HG03108 (cell line): ENCODE results near the gene ZDHHC17.

Experiments used
- ATAC-seq: cut with Tn5 transposase; IDR thresholded peaks from one replicate; pipeline ENCODE4 v1.9.1; 2021; ENCODE audit warnings: moderate library complexity; ENCODE audit not compliant: unreplicated experiment

Gene ZDHHC17

DNA sequence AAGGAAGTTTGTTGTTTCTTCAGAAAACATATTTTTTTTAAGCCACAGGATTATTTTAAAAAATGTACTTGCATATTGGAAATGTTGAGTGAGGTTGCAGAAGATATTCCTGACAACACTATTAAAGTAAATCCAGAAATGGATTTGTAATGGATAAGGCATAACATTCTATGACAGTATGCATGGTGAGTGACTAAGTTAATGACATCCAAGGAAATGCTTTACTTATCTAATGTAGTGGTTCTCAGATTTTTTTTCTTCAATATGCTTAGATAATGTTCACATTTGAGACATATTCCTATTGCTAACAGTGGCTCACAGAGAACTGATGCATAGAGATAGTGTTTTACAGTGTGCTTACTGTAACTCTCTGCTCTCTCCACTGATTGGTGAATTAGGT is 49.4 kb downstream of the ZDHHC17 start:
- no peak for ATAC-seq

DNA sequence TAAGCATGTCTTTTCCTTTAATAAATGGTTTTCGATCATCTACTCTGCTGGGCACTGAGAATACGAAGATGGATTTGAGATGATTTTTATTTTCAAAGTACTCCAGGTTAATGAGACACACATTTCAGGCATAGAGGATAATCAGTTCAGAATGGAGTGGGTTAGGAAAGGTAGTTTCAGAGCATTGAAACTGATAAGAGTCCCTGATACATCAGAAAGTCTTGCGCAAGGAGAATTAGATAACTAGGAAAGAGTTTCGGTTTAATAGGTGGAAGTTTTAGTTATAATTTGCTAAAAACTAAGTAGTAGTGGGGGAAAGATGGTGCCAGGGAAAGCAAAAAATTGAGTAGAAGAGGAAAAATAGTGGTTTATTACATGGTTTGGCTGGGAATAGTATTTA is 50.1 kb downstream of the ZDHHC17 start:
- no peak for ATAC-seq

DNA sequence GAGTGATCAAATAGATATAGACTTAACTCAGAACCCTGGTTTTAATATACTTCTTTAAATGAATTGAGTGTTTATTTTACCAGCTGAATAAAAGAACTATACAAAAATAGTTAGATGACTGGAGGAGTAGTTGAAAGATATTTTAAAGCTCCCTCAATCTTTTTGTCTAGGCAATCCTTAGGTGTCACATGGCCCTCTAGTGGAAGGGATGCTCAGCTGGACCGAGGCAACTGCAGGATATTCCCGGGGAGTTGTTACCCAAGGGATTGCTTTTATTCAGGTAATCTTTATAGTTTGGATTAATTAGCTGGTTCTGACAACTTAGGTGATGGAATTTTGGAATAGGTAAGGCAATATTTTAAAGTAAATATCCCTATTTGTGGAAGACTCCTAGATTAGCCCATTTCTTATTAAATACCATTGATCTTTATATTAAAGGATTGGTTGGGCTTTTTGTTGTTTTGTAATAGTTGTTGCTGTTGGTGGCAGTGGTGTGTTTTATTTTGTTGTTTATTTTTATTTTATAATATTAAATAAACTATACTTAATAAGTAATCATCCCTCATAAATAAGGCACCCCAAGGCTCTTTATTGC is 57.1 kb downstream of the ZDHHC17 start:
- no peak for ATAC-seq

DNA sequence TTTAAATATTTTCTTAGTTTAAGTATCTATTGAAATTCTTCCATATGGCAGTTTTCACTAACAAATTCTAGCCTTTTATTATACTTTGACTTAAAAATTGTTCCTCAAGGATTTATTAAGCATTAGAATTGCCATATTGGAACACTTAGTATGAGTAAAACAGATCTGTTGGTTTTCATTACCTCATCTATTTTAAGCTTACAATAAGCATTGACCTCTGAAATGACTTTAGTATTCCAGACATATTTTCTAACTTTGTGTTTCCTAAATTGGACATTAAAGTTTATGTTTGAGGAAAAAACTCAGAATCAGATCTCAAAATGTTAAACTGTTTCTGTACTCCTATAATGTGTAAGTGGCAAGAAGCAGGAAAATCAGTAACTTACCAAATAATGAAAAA is 66.5 kb downstream of the ZDHHC17 start:
- no peak for ATAC-seq

DNA sequence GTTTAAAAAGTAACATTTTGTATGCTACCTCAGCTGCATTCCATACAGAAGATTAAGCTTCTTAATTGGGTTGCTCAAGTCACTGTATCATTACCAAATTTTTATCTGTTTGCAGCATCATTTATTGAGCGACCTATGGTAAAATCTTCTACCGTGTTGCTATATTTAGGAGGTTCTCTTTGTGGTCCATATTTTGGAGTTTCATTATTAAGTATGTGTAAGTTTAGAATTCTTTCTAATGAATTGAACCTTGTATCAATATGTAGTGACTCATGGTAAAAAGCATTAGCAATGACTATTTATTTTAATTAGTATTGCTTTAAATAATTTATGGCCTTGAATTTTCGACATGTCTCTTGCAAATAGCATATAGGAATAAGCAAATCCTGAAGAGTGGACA is 72.7 kb downstream of the ZDHHC17 start:
- no peak for ATAC-seq

DNA sequence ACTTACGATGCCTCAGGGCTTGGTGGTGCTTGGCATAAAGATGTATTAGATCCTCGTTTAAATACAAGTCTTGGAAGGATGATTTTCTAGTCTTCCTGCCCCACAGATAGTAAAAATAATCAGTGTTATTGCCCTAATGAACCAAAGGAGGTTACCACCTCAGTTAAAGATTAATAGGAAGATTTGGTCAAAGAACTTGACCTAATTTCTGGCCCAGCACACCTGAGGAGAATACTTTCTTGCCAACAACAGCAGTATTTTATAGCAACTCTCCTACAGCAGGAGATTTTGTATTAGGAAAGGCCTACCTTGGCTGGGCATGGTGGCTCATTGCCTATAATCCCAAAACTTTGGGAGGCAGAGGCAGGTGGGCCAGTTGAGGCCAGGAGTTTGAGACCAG is 83.3 kb downstream of the ZDHHC17 start:
- ATAC-seq, result no peak

DNA sequence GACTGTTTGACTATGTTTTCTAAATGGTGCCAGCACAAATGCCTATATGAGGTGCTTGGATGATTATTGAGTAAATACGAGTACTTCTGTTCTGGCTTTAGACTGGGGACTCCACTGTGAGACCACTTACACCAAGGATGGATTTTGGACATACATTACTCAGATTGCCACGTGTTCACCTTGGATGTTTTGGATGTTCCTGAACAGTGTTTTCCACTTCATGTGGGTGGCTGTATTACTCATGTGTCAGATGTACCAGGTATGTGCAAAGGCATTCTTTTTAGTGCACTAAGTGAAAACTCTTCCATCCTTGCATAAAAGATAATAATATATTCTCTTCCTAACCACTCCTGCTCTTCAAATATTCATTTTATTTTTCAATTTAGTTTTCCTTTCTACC is 84.2 kb downstream of the ZDHHC17 start:
- no peak for ATAC-seq

DNA sequence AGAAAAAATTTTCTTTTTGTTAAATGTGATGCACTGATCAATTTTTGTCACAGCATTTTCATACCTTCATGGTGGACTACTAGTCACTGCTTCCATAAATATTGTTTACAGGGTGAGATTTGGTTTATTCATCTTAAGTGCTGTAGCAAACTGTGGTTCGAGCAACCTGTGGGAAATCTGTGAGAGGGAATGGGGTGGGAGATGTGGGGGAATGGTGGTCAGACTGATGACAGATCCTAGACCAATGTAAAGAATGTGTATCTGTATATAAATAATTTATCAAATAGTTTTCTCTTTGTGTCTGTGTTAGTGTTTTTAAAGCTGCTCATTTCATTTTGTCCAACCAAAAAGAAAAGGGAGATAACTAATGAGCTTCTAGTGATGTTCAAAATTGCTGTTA is 88.2 kb downstream of the ZDHHC17 start:
- ATAC-seq, result no peak

DNA sequence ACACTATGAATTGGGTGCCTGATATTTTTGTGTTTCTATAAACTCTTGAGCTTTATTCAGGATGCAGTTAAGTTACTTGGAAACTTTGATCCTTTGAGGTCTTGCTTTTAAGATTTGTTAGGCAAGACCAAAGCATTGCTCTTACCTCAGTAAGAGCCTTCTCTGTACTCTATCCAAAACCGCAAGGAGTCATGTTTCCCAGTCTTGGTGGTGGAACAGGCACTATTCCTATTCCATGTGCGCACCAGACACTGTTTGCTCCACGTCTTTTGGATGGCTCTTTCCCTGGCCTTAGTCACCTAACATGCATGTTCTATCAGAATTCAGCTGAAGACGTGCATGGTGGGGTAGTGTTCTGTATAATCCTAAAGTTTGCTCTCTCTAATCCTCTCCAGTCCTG is 91.4 kb downstream of the ZDHHC17 start:
- ATAC-seq, result no peak

DNA sequence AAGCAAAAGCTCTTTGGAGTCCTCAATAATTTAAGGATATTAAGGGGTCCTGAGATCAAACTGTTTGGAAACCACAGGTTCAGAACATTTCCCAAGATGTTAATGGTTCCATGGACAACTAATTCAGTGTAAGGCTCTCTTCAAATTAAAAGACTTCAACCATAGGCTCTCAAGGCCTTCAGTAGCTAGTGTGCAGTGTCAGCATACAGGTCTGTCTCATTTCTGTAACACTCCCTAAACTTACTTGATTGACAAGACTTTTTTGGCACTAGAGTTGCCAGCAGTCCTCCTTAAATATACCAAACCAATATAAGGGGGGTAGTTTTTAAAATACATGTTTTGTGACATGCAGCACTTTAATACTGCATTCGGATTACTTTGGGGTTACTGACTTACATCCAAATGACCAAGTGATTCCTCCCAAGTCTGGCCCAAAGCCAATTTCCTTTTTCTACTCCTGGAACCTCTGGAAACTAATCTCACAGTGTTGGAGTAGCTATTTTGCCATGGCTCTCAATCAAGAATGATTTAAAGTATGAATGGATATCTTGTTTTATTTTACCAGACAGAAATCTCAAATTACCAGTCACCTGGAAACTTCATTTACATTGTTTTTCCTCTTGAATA is 92.2 kb downstream of the ZDHHC17 start:
- ATAC-seq, result no peak

DNA sequence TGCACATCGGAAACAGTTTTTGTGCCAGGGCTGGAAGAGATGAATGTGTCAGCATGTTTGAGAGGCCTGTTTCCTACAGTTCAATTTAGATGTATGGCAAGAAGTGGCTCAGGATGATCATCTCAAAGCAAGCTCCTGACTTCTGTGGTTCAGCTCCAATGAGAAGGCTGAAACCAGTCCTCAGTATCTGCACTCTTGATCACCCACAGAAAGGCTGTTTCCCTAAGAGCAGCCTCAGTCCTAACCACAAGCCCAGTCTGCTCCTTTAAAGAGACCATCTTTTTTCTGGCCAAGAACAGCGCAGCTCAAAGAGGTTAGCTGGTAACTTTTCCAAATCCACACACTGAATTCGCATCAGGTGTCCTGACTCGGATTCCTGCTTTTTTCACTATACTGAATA is 95.7 kb downstream of the ZDHHC17 start:
- no peak for ATAC-seq

DNA sequence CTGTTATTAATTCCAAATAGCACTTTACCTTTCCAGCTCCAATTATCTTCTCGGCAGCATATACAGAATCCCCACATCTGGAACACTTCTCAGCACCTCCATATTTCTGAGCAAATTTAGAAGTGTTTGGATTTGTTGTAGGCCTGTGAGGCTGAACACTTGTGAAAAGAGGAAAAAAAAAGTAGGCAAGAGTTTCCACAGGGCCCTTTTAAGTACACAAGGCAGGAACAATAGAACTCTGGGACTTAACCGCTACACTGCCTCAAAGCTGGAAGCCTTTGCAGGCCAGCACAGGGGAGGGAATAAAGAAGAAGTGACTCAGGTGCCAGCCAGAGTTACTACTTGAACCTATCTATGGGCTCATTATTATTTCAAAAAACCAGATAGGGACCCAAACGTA is 96.3 kb downstream of the ZDHHC17 start:
- ATAC-seq, result no peak

DNA sequence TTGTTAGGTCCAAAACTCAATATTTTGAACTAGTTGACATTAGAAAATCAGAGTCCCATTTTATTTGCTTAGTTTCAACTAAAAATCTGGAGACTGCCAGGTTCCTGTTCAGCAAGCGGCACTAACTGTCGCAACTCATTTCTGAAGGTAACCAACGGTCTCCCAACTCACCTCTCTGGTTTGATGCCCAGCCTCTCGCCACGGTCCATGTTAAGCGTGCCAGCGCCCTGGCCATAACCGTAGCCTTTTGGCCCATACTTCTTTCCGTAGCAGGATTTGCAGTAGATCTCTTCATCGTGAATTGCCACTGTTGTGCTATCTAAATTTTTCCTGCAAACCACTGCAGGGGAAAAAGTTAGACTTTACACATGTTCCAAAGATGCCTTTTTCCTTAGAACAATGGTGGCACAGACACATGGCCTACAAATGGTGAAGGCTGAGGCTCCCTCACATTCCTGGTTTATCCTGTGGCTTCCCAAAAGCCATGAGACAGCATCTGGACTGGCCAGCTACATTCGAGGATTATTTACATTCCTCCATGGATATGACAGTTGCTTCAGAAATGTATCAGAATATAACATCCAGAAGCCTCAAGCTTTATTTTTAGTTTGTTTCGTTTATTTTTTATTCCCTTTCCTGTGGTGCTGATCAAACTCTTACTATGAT is 99.2 kb downstream of the ZDHHC17 start:
- no peak for ATAC-seq

DNA sequence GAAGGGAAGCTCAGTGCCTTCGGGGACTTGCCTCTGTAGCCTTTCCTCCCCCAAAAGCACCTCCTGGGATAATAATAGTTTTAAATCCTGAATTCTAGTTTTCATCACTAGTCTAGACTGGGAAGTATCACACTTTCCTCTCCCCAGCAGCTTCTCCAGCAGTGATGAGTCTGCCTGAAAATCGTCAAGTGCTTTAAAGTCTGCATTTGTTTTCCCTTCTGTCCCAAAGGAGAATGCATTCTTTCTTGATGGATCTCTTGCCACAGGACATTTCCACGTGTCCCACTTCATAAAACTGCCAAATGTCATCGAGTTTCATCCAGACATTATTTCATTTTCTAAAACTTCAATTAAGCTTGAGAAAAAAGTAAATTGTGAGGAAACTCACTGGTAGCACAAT is 99.9 kb downstream of the ZDHHC17 start:
- ATAC-seq, result no peak

DNA sequence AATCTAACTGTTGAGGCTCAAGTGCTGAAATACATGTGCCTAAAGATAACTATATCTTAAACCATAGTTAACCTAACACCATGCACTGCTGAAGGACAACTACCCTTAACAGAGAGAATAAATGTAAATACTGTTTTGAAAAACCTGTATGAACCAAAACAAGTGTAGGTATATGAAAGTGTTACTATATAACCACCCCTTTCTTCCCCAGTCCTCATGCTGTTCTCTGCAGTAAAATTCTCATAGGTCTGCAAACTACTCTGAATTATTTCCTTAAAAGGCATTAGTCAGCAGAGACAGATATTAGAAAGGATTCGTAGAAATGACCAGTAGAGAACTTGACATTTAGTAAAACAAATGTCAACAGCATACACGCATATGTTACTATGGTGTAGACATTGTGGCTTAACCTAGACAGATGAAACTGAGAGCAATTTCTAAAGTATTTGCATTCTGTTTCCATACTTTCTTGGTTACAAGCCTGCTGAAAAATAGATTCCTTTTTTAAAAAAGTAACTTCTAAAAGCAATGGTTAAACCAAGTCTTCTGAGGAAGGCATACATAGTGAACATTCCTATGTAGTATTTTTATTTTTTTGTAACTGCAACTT is 101.0 kb downstream of the ZDHHC17 start:
- ATAC-seq, result peak; percentile 67

DNA sequence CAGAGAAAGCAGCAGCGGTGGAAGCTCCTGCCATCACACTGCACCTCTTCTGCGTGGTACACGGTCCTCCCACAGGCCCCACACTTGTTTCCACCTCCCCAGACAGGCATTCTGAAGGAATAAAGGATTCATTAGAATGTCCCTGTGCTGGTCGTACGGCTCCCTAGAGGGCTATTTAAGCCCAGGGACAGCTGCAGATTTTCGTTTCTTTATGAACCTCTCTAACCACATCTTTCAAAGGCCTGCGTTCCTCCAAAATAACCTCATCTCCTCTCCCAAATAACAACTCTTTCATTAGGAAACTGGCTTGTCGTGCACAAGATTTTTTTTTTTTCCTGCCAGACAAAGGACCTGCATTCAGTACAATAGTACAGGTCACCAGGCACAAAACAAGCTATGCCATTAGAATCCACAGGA is 102.2 kb downstream of the ZDHHC17 start:
- no peak for ATAC-seq

DNA sequence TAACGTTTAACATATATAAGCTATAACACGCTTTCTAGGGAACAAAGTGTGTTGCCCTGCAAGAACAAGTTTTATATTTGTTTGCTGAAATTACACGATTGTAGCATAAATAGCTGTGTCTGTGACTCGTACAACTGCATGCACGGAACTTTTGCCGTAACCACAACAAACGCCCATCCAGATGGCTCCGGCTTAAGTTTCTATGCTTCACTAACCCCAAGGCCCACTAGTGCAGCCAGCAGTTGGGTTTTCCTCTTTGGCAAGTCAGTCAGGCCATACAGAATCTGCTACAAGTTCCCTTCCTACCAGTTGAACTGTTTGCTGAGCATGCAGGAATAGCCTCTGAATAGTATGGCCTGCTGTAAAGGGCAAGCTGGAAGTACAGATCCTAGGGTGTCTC is 102.8 kb downstream of the ZDHHC17 start:
- no peak for ATAC-seq

DNA sequence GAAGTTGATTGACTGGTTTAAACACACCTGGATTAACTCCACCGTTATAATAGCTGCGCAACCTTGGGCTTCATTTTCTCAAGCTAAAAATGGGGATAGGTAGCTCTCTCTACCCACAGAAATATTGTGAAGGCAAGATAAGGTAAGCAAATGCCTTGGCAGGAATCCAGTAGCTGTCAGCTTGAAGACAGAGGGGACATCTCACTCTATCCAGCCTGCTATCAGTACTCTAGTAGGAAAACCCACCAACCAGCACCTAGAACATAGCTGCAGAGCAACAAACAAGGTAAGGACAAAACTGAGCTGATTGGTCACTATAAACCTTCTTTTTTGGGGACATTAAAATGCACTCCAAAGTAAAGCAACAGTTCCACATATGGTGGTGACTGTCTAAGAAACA is 107.2 kb downstream of the ZDHHC17 start:
- ATAC-seq, result no peak

DNA sequence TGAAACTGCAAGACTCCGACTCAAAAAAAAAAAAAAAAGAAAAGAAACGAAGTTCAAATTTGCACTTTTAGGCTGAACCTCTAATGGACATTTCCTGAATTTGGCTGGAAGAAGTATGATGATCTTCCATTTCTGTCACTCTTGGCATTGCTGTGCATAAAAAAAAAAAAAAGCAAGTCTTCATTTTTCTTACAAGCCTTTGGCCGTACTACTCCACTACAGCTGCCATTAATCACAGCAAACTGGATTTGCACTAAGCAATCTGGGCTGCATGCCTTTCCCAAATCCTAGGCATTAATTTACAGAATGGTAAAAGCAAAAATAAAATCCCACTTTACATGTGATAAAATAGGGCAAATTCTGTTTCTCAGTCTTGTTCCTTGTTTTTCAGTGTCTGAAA is 107.8 kb downstream of the ZDHHC17 start:
- ATAC-seq, result no peak

DNA sequence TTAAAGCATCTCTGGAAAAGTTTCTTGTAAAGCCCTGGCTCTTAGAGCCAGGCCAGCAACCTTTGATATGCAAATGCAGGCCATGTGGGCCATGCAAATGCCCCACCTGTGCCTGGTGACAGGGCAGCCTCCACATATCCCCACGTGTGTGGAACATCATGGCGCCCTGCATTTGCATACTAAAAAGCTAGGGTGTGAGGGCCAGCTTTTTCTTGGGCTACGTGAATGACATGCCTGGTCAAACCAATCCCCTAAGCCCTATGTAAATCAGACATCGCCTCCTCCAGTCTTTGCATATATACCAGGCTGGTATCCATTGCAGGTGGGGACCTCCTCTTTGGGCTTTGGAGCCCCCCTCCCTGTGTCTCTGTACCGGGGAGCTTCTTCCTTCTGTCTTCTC is 108.5 kb downstream of the ZDHHC17 start:
- no peak for ATAC-seq

DNA sequence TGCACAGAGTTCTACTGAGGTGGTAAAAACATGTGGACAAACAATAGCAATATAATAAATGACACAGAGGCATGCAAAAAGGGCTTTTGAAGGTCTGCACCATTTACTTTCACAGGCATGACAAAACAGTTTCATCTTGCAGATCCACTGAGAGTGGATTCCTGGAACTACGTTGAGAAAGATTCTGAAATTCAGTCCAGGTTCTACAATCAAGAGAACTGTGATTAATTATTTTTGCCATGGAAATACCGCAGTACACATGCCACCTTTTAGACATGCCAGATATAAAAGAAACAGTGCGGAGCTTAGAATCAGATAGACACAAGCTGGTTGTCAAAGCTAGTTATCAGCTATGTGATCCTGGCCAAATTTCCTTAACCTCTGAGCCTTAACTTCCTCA is 110.1 kb downstream of the ZDHHC17 start:
- ATAC-seq, result no peak

DNA sequence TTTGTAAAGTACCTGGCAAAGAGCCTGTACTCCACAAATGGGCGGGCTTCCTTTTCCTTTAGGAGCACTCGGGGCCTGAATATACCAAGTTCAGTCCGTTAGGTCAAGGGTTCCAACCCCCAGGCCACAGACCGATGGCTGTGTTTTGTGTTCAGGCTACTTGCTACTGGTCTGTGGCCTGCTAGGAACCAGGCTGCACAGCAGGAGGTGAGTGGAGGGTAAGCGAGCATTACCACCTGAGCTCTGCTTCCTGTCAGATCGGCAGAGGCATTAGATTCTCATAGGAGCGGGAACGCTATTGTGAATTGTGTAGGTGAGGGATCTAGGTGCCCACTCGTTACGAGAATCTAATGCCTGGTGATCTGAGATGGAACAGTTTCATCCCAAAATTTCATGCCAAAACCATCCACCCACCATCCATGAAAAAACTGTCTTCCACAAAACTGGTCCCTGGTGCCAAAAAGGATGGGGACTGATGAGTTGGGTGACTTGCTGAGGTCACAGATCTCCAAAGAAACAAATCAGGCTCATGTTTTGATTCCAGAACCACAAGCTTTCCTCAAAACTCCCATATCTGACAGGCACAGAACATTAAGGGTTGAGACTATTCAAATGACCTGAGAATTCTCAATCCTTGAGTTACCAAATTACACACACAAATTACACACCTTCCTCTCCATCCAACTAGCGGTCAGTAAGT is 110.7 kb downstream of the ZDHHC17 start:
- ATAC-seq, result no peak
